Embryonic facial prominence (tissue), 1 donor: ENCODE measurements around the gene DDX17.

ENCODE experiments used
- DNase-seq: peaks from one replicate; pipeline ENCODE4 v3.0.0-alpha.2; 2016; ENCODE audit errors: extremely low spot score

DDX17 gene

GRCh38 chr22:38448945-38449745 lies 57.0 kb downstream of the DDX17 start:
- DNase-seq = no peak

GRCh38 chr22:38446018-38446601 lies 60.0 kb downstream of the DDX17 start:
- DNase-seq = no peak

GRCh38 chr22:38444783-38445182 lies 61.3 kb downstream of the DDX17 start:
- DNase-seq = no peak

- no peak for DNase-seq
These were observed 62.2 kb downstream of the DDX17 start for GRCh38 chr22:38443628-38444521.

GRCh38 chr22:38442967-38443627 lies 63.0 kb downstream of the DDX17 start:
- no peak for DNase-seq

- no peak for DNase-seq
These were observed 64.4 kb downstream of the DDX17 start for GRCh38 chr22:38441620-38442287.

- DNase-seq = no peak
These were observed 65.3 kb downstream of the DDX17 start for GRCh38 chr22:38440747-38441350.

GRCh38 chr22:38437416-38437815 lies 68.7 kb downstream of the DDX17 start:
- no peak for DNase-seq

- no peak for DNase-seq
These were observed 69.3 kb downstream of the DDX17 start for GRCh38 chr22:38436629-38437395.

- DNase-seq = no peak
These were observed 70.1 kb downstream of the DDX17 start for GRCh38 chr22:38435965-38436364.

- no peak for DNase-seq
These were observed 71.1 kb downstream of the DDX17 start for GRCh38 chr22:38435010-38435409.

- DNase-seq = no peak
These were observed 72.2 kb downstream of the DDX17 start for GRCh38 chr22:38433871-38434270.
